Naive thymus-derived CD4-positive, alpha-beta T cell (primary cell): ENCODE results near the gene CD226. TPM values are rescaled to one million over a fixed set of nuclear protein-coding genes. Genes with fewer than 3 reads are reported as not detected.
A peak's percentile ranks its signal among the peaks of the same experiment; 100 is the strongest.

Experiments used
- ATAC-seq: fragments of 150-1000 bp; cut with Tn5 transposase; 2 replicates; pipeline ENCODE4 v1.10.0; 2021; ENCODE audit warnings: mild to moderate bottlenecking, moderate library complexity
- CTCF ChIA-PET: fragments of 350-600 bp; sonication (Branson Sonifier 250); formaldehyde crosslinking; loops from one replicate; lab custom pipeline; 2021; ENCODE audit warnings: antibody characterized with exemption; lab: Charles Lee
- POLR2A ChIA-PET: fragments of 350-600 bp; sonication (Branson Sonifier 250); formaldehyde crosslinking; loops from one replicate; lab custom pipeline; 2021; ENCODE audit warnings: antibody characterized with exemption, inconsistent platforms; lab: Charles Lee
- DNase-seq, 9 donors: peaks; one replicate each; pipeline versions ENCODE4 v3.0.0 to v3.0.0-alpha.2; 2020 to 2022; ENCODE audit warnings: mixed read lengths in 1 of 9
- H3K27ac ChIP-seq: one replicate; pipeline ENCODE4 v1.7.0; 2013; ENCODE audit warnings: mild to moderate bottlenecking, low read depth, low read length, moderate library complexity
- H3K27me3 ChIP-seq, 2 donors: one replicate each; pipeline ENCODE4 v1.7.0; 2013; ENCODE audit warnings: low read length in 2 of 2, mild to moderate bottlenecking in 2 of 2, moderate library complexity in 2 of 2; ENCODE audit not compliant: control insufficient read depth in 2 of 2, insufficient read depth in 2 of 2
- H3K36me3 ChIP-seq, 3 experiments: 1 replicate in 2 of 3; 2 replicates in 1 of 3; pipeline ENCODE4 v1.7.0; 2013; ENCODE audit warnings: low read length in 3 of 3, mild to moderate bottlenecking in 3 of 3, moderate library complexity in 1 of 3; ENCODE audit not compliant: insufficient read depth in 3 of 3, control insufficient read depth in 2 of 3
- H3K4me1 ChIP-seq, 2 donors: one replicate each; pipeline ENCODE4 v1.7.0; 2013; ENCODE audit warnings: low read length in 2 of 2, mild to moderate bottlenecking in 2 of 2, moderate library complexity in 1 of 2; ENCODE audit not compliant: control insufficient read depth in 2 of 2, insufficient read depth in 2 of 2
- H3K4me3 ChIP-seq: 2 replicates; pipeline ENCODE4 v1.7.0; 2013; ENCODE audit warnings: mild to moderate bottlenecking, low read length
- H3K9me3 ChIP-seq, 3 experiments: 1 replicate in 2 of 3; 2 replicates in 1 of 3; pipeline ENCODE4 v1.7.0; 2013; ENCODE audit warnings: low read length in 3 of 3; ENCODE audit not compliant: control insufficient read depth in 2 of 3
- H3K27ac Mint-ChIP-seq, 9 donors: one replicate each; pipeline ENCODE4 v1.8.0; 2020 to 2022; ENCODE audit warnings: mixed read lengths in 9 of 9, mild to moderate bottlenecking in 8 of 9, moderate library complexity in 5 of 9, inconsistent platforms in 2 of 9
- H3K27me3 Mint-ChIP-seq, 5 donors: one replicate each; pipeline ENCODE4 v1.8.0; 2021 to 2022; ENCODE audit warnings: mixed read lengths in 5 of 5, mild to moderate bottlenecking in 1 of 5
- H3K36me3 Mint-ChIP-seq, 5 donors: one replicate each; pipeline ENCODE4 v1.8.0; 2020 to 2022; ENCODE audit warnings: mixed read lengths in 5 of 5, mild to moderate bottlenecking in 3 of 5, inconsistent platforms in 1 of 5
- H3K4me1 Mint-ChIP-seq, 7 donors: one replicate each; pipeline ENCODE4 v1.8.0; 2020 to 2022; ENCODE audit warnings: mixed read lengths in 7 of 7, mild to moderate bottlenecking in 3 of 7, inconsistent platforms in 1 of 7
- H3K4me3 Mint-ChIP-seq, 10 donors: one replicate each; pipeline ENCODE4 v1.8.0; 2020 to 2022; ENCODE audit warnings: mild to moderate bottlenecking in 10 of 10, mixed read lengths in 10 of 10, moderate library complexity in 6 of 10, inconsistent platforms in 2 of 10
- H3K9me3 Mint-ChIP-seq, 11 donors: one replicate each; pipeline ENCODE4 v1.8.0; 2020 to 2022; ENCODE audit warnings: mixed read lengths in 11 of 11, mild to moderate bottlenecking in 4 of 11, inconsistent platforms in 1 of 11, moderate library complexity in 1 of 11
- intact Hi-C, 2 donors: fragments of 100-400 bp; cut with micrococcal nuclease; formaldehyde crosslinking; loops; one replicate each; pipeline ENCODE4 v1.15.1; 2023
- polyA plus RNA-seq, 2 donors: library from polyadenylated mRNA; unstranded; fragments of 300-500 nt; fragmentation: Illumina TruSeq; gene quantifications; one replicate each; pipeline ENCODE4 v1.2.3, GENCODE V29; 2021
- total RNA-seq, 6 experiments: library from RNA in 5 of 6; stranded (reverse) in 5 of 6; gene quantifications; 1 replicate in 5 of 6; 2 replicates in 1 of 6; pipeline ENCODE4 v1.2.3 and lab custom pipeline; 2021 to 2026

CD226 gene
- total and polyA plus RNA-seq, 7 experiments from 2014 or later, result 27.9 to 103 (median 45.9) TPM

DNA sequence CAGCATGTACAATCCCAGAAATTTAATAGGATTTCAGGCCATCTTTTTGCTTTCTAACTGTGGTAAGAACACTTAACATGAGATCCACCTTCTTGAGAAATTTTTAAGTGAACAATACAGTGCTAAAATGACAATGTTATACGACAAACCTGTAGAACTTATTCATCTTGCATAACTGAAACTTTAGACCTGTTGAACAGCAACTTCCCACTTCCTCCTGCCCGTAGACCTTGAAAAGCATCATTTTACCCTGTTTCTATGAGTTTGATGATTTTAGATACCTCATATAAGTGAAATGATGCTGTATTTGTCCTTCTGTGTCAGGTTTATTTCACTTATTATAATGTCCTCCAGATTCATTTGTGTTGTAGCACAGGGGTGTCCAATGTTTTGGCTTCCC, 128.2 kb downstream of the CD226 start:
- ATAC-seq, result no peak
- H3K4me3 ChIP-seq, result no peak overlapping the region
- Mint-ChIP-seq H3K36me3 (peaks cover 5 to 35% (median 13%) of the 10 kb centered on the region in 5 donors), H3K27me3 (no peaks in the 10 kb centered on the region), H3K4me3 (no peak overlapping the region), H3K27ac (no peak overlapping the region), H3K9me3 (peaks cover 0 to 14% (median 5%) of the 10 kb centered on the region in 11 donors), H3K4me1 (no peaks in the 10 kb centered on the region)
- CTCF ChIA-PET, result no interaction called here
- intact Hi-C loops, result no loop called here
- POLR2A ChIA-PET, result no interaction called here
- H3K27ac ChIP-seq, result no peak overlapping the region
- H3K9me3 ChIP-seq, result no peaks in the 10 kb centered on the region
- H3K4me1 ChIP-seq, result no peaks in the 10 kb centered on the region
- no peaks in the 10 kb centered on the region for H3K27me3 ChIP-seq
- DNase-seq, result no peak
- H3K36me3 ChIP-seq, result no peaks in the 10 kb centered on the region

DNA sequence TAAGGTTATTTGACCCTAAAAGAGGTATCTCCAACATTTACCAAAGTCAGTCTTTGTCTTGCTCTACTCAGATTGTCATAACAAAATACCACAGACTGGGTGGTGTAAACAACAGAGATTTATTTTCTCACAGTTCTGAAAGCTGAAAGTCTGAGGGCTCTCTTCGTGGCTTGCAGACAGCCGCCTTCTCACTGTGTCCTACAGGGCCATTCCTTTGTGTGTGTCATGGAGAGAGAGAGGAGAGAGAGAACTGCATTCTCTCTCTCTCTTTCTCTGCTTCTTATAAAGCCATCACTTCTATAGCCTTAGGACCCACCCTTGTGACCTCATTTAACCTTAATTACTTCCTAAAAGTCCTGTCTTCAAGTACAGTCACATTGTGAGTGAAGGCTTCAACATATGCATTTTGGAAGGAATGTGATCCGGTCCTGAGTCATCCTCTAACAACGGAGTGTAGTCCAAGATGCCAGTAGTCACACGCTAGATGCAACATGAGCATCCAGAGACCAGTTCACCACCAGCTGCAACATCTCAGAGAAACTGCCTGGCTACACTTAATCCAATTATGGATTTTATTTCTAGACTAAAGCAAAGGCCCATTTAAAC, 130.2 kb downstream of the CD226 start:
- no peaks in the 10 kb centered on the region for H3K4me1 Mint-ChIP-seq
- no peak overlapping the region for H3K27ac ChIP-seq
- H3K27me3 ChIP-seq, result no peaks in the 10 kb centered on the region
- H3K9me3 ChIP-seq, result no peaks in the 10 kb centered on the region
- peaks cover 0 to 14% (median 3%) of the 10 kb centered on the region in 11 donors for H3K9me3 Mint-ChIP-seq
- no peaks in the 10 kb centered on the region for H3K36me3 ChIP-seq
- ChIA-PET POLR2A (no interaction called here), CTCF (no interaction called here)
- H3K27me3 Mint-ChIP-seq, result no peaks in the 10 kb centered on the region
- no peaks in the 10 kb centered on the region for H3K4me1 ChIP-seq
- H3K4me3 ChIP-seq, result no peak overlapping the region
- no peak overlapping the region for H3K27ac Mint-ChIP-seq
- no peak for ATAC-seq
- intact Hi-C loops, result no loop called here
- H3K4me3 Mint-ChIP-seq, result no peak overlapping the region
- no peak for DNase-seq
- peaks cover 0 to 46% (median 14%) of the 10 kb centered on the region in 5 donors for H3K36me3 Mint-ChIP-seq

DNA sequence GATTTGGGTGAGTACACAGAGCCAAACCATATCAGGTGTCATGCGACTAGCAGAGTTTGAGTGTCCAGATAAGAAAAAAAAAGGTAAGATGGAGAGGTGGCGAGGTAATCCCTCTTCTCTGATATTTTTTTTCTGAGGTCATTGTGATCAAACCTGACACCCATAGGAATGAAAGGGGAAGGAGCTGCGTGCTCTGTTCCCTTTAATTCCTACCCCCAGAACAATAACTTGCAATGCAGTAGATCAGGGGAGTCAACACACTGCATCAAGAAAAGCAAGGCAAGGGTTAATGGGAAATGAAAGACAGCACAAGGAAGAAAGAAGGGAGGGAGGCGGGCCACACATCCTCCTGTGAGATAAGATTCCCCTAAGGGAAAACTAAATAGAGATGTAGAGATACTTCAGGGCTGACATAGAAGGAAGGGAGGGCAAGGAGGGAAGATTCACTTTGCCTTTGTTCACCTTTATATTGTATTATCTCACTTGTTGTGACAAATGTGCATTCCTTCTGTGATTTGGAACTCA, 132.8 kb downstream of the CD226 start:
- no peaks in the 10 kb centered on the region for H3K27me3 ChIP-seq
- no peaks in the 10 kb centered on the region for H3K36me3 ChIP-seq
- Mint-ChIP-seq H3K9me3 (peaks cover 0 to 11% (median 0%) of the 10 kb centered on the region in 11 donors), H3K4me1 (peaks cover 0 to 5% (median 0%) of the 10 kb centered on the region in 7 donors), H3K4me3 (no peak overlapping the region), H3K36me3 (peaks cover 9 to 42% (median 17%) of the 10 kb centered on the region in 5 donors), H3K27ac (peak overlapping the region in 1 of 9 donors; percentile 71), H3K27me3 (no peaks in the 10 kb centered on the region)
- ChIA-PET POLR2A (no interaction called here), CTCF (no interaction called here)
- no peak for ATAC-seq
- intact Hi-C loops, result no loop called here
- H3K9me3 ChIP-seq, result no peaks in the 10 kb centered on the region
- no peak overlapping the region for H3K27ac ChIP-seq
- DNase-seq, result no peak
- H3K4me1 ChIP-seq, result no peaks in the 10 kb centered on the region
- H3K4me3 ChIP-seq, result no peak overlapping the region

DNA sequence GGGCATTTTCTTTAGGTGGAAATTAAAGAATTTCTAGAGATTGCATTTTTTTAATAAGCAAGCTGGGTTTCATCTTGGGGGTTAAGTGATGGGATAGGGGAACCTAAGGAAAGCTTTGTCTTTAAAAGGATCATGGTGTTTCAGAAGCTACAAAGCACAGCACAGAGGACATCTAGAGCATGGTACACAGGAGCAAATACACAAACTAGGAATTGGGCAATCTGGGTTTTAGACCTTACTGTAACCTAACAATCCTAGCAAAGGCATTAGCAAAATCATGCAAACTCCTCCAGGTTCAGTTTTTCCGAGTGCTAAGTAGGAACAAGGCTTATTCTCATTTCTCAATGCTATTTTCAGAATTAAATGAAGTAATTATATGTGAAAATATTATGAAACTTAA, 134.1 kb downstream of the CD226 start:
- ChIA-PET CTCF (no interaction called here), POLR2A (no interaction called here)
- H3K4me1 ChIP-seq, result no peaks in the 10 kb centered on the region
- DNase-seq (no peak), ATAC-seq (no peak)
- Mint-ChIP-seq H3K4me3 (no peak overlapping the region), H3K27me3 (no peaks in the 10 kb centered on the region), H3K36me3 (peaks cover 11 to 47% (median 17%) of the 10 kb centered on the region in 5 donors), H3K27ac (no peak overlapping the region), H3K9me3 (peaks cover 0 to 9% (median 0%) of the 10 kb centered on the region in 11 donors), H3K4me1 (peaks cover 0 to 6% (median 0%) of the 10 kb centered on the region in 7 donors)
- intact Hi-C loops, result no loop called here
- no peak overlapping the region for H3K4me3 ChIP-seq
- no peaks in the 10 kb centered on the region for H3K9me3 ChIP-seq
- no peak overlapping the region for H3K27ac ChIP-seq
- H3K36me3 ChIP-seq, result no peaks in the 10 kb centered on the region
- H3K27me3 ChIP-seq, result no peaks in the 10 kb centered on the region

DNA sequence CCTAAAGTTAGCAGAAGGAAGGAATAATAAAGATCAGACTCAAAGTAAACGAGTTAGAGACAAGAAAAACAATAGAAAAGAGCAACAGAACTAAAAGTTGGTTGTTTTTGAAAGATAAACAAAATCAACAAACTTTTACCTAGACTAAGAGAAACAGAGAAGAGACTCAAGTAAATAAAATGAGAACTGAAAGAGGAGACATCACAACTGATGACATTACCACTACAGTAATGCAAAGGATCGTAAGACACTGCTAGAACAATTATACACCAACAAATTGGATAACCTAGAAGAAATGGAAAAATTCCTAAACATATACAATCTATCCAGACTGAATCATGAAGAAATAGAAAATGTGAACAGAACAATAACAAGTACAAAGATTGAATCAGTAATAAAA, 139.3 kb downstream of the CD226 start:
- CTCF ChIA-PET, result no interaction called here
- Histone ChIP-seq H3K27ac (no peak overlapping the region), H3K27me3 (no peaks in the 10 kb centered on the region), H3K4me1 (no peaks in the 10 kb centered on the region), H3K9me3 (no peaks in the 10 kb centered on the region), H3K36me3 (no peaks in the 10 kb centered on the region), H3K4me3 (no peak overlapping the region)
- DNase-seq, result no peak
- H3K27ac Mint-ChIP-seq, result no peak overlapping the region
- H3K27me3 Mint-ChIP-seq, result no peaks in the 10 kb centered on the region
- H3K4me1 Mint-ChIP-seq, result peaks cover 0 to 13% (median 0%) of the 10 kb centered on the region in 7 donors
- no peak for ATAC-seq
- POLR2A ChIA-PET, result no interaction called here
- H3K36me3 Mint-ChIP-seq, result peaks cover 9 to 35% (median 17%) of the 10 kb centered on the region in 5 donors
- peaks cover 0 to 9% (median 0%) of the 10 kb centered on the region in 11 donors for H3K9me3 Mint-ChIP-seq
- H3K4me3 Mint-ChIP-seq, result no peak overlapping the region
- intact Hi-C loops, result no loop called here

DNA sequence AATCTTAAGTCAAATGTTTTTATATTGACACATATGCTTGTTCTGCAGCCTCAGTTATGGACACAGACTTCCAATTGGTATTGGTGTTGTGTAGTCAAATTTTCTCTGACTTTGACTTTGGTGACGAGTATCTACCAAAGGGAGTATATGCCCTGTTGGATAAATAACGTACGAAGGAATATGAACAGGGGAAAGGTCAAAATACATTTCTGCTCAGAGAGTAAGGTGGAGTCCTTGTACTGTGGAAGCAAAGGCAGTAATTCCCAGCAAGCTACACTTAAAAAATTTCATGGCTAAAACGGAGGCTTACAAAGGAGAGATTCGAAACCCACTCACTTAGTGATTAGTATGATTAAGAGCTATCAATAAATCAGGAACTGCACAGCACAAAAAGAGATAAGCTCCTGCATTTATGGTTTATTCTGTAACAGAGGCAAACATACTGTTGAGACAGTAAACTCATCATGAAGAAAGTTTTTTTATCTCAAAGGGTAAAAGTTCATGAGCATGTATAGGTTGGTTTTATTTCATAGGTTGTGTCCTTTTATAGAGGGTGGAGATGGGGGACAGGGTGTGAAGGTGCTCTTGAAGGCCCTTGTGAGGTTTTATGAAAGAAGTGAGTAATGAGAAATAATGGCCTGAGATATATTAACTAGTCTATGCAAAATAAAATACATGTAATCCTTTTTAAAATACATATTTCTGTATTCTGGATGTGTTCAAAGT, 142.7 kb downstream of the CD226 start:
- H3K4me3 ChIP-seq, result no peak overlapping the region
- H3K27ac ChIP-seq, result no peak overlapping the region
- no peak for DNase-seq
- Mint-ChIP-seq H3K27ac (no peak overlapping the region), H3K36me3 (peaks cover under 1 to 14% (median 5%) of the 10 kb centered on the region in 5 donors), H3K4me1 (peaks cover 0 to 8% (median 0%) of the 10 kb centered on the region in 7 donors), H3K4me3 (no peak overlapping the region), H3K9me3 (peaks cover 0 to 3% (median 0%) of the 10 kb centered on the region in 11 donors), H3K27me3 (no peaks in the 10 kb centered on the region)
- ATAC-seq, result no peak
- no peaks in the 10 kb centered on the region for H3K9me3 ChIP-seq
- ChIA-PET POLR2A (no interaction called here), CTCF (no interaction called here)
- H3K27me3 ChIP-seq, result no peaks in the 10 kb centered on the region
- no peaks in the 10 kb centered on the region for H3K4me1 ChIP-seq
- no peaks in the 10 kb centered on the region for H3K36me3 ChIP-seq
- intact Hi-C loops, result no loop called here
